SK-N-SH (cell line): ENCODE results near the gene TOP3A. TPM values are rescaled to one million over a fixed set of nuclear protein-coding genes. Genes with fewer than 3 reads are reported as not detected.

Experiments used
- CTCF ChIA-PET: fragments of 300-600, 350-600 bp; formaldehyde crosslinking; extraction: SDS; loops from one replicate; lab custom pipeline; 2021; lab: Yijun Ruan, JAX
- POLR2A ChIA-PET: fragments of 350-600 bp; sonication (Branson Sonifier 250); formaldehyde crosslinking; extraction: SDS; loops from one replicate; lab custom pipeline; 2020; ENCODE audit warnings: antibody characterized with exemption, inconsistent platforms; lab: Yijun Ruan, JAX
- DNase-seq: peaks from one replicate; pipeline ENCODE4 v3.0.0; 2012
- H2AFZ ChIP-seq: fragments of 200-600 bp; sonication (generic); 2 replicates; pipeline ENCODE4 v1.8.1; 2016; ENCODE audit warnings: antibody characterized with exemption, mild to moderate bottlenecking, low read depth
- H3F3A ChIP-seq: fragments of 200-600 bp; sonication (generic); replicated peaks from 2 replicates; pipeline ENCODE3; 2016; ENCODE audit warnings: antibody characterized with exemption, mild to moderate bottlenecking; ENCODE audit not compliant: insufficient read depth
- H3K27ac ChIP-seq, 2 experiments: fragments of 200-500 bp in 1 of 2; fragments of 200-600 bp in 1 of 2; sonication (Bioruptor generic) in 1 of 2; sonication (generic), shearing (Covaris generic) in 1 of 2; 2 replicates each; pipeline versions ENCODE4 v1.5.1 to v1.6.1; 2014 to 2016; ENCODE audit warnings: low read depth in 2 of 2, inconsistent platforms in 1 of 2, low read length in 1 of 2, mild to moderate bottlenecking in 1 of 2, mixed read lengths in 1 of 2
- H3K27me3 ChIP-seq: fragments of 200-600 bp; sonication (generic), shearing (Covaris generic); 2 replicates; pipeline ENCODE4 v1.6.1; 2016; ENCODE audit warnings: mixed run types; ENCODE audit not compliant: insufficient read depth
- H3K36me3 ChIP-seq, 2 experiments: fragments of 200-500 bp in 1 of 2; fragments of 200-600 bp in 1 of 2; sonication (Bioruptor generic) in 1 of 2; sonication (generic) in 1 of 2; replicated peaks in 1 of 2; 2 replicates each; pipeline versions ENCODE3 to v1.5.1; 2014 to 2016; ENCODE audit warnings: low read length in 1 of 2, mild to moderate bottlenecking in 1 of 2; ENCODE audit not compliant: insufficient read depth in 2 of 2, control insufficient read depth in 1 of 2
- H3K4me1 ChIP-seq, 2 experiments: fragments of 200-500 bp in 1 of 2; fragments of 200-600 bp in 1 of 2; sonication (Bioruptor generic) in 1 of 2; sonication (generic), shearing (Covaris generic) in 1 of 2; 2 replicates each; pipeline versions ENCODE4 v1.5.1 to v1.6.1; 2014 to 2016; ENCODE audit warnings: low read depth in 1 of 2, low read length in 1 of 2, mixed run types in 1 of 2; ENCODE audit not compliant: insufficient read depth in 2 of 2, control insufficient read depth in 1 of 2
- H3K4me2 ChIP-seq: fragments of 200-600 bp; sonication (generic), shearing (Covaris generic); 2 replicates; pipeline ENCODE4 v1.6.1; 2017; ENCODE audit warnings: mixed run types
- H3K4me3 ChIP-seq, 2 experiments: fragments of 200-500 bp in 1 of 2; fragments of 200-600 bp in 1 of 2; sonication (Bioruptor generic) in 1 of 2; sonication (generic), shearing (Covaris generic) in 1 of 2; 2 replicates each; pipeline versions ENCODE4 v1.5.1 to v1.8.1; 2014 to 2016; ENCODE audit warnings: low read depth in 2 of 2, inconsistent platforms in 1 of 2, low read length in 1 of 2, mild to moderate bottlenecking in 1 of 2, mixed read lengths in 1 of 2, moderate library complexity in 1 of 2
- H3K79me2 ChIP-seq: fragments of 200-600 bp; sonication (generic); 2 replicates; pipeline ENCODE4 v1.8.1; 2017; ENCODE audit warnings: mild to moderate bottlenecking; ENCODE audit not compliant: insufficient read depth
- H3K9ac ChIP-seq: fragments of 200-600 bp; sonication (generic); 2 replicates; pipeline ENCODE4 v1.6.1; 2017; ENCODE audit warnings: mixed run types
- H3K9me2 ChIP-seq: fragments of 200-600 bp; sonication (generic); 2 replicates; pipeline ENCODE4 v1.6.1; 2017; ENCODE audit warnings: mixed run types
- H3K9me3 ChIP-seq: fragments of 200-600 bp; sonication (generic); 2 replicates; pipeline ENCODE4 v1.6.1; 2017; ENCODE audit warnings: mixed run types, mild to moderate bottlenecking, moderate library complexity
- H4K20me1 ChIP-seq: fragments of 200-600 bp; sonication (generic); 2 replicates; pipeline ENCODE4 v1.6.1; 2017; ENCODE audit warnings: mild to moderate bottlenecking, mixed run types; ENCODE audit not compliant: insufficient read depth
- CHD2 ChIP-seq: fragments of 150-350 bp; IDR thresholded peaks from 2 replicates; pipeline ENCODE4 v1.6.1; 2018; ENCODE audit warnings: low read length; ENCODE audit not compliant: partially characterized antibody
- FOSL2 ChIP-seq: IDR thresholded peaks from 2 replicates; pipeline ENCODE4 v1.4.0; 2012; ENCODE audit warnings: low read depth, mild to moderate bottlenecking, moderate library complexity, borderline replicate concordance
- FOXJ3 ChIP-seq: sonication (generic); formaldehyde crosslinking; IDR thresholded peaks from 2 replicates; pipeline ENCODE4 v1.5.1; 2020; ENCODE audit warnings: mild to moderate bottlenecking, missing genetic modification reagents
- FOXM1 ChIP-seq: IDR thresholded peaks from 2 replicates; pipeline ENCODE4 v1.4.0; 2012; ENCODE audit warnings: low read depth, mild to moderate bottlenecking
- MEF2A ChIP-seq: IDR thresholded peaks from 2 replicates; pipeline ENCODE4 v1.4.0; 2012; ENCODE audit warnings: low read depth, borderline replicate concordance
- NRF1 ChIP-seq: IDR thresholded peaks from 2 replicates; pipeline ENCODE4 v1.6.1; 2012; ENCODE audit warnings: low read depth, mild to moderate bottlenecking, low read length
- TAF1 ChIP-seq: IDR thresholded peaks from 2 replicates; pipeline ENCODE4 v1.6.1; 2012; ENCODE audit warnings: low read depth, mild to moderate bottlenecking, low read length, moderate library complexity, borderline replicate concordance
- TEAD4 ChIP-seq: IDR thresholded peaks from 2 replicates; pipeline ENCODE4 v1.4.0; 2012; ENCODE audit warnings: mild to moderate bottlenecking, borderline replicate concordance; ENCODE audit not compliant: insufficient read depth
- YY1 ChIP-seq: IDR thresholded peaks from 2 replicates; pipeline ENCODE4 v1.4.0; 2012; ENCODE audit warnings: low read depth, mild to moderate bottlenecking
- WGBS: methylation state at CpG from one replicate; pipeline ENCODE4 v1.1.6; 2017; ENCODE audit warnings: low lambda C conversion rate; 5-methylcytosine and 5-hydroxymethylcytosine counted together
- polyA plus RNA-seq, 3 experiments: library from polyadenylated mRNA; depleted of rRNA; stranded (reverse); fragments of >200 nt; gene quantifications; 2 replicates each; pipeline ENCODE4 v1.2.3, GENCODE V29; 2012
- TF ChIP-seq, protein P1 (sequence below): IDR thresholded peaks from 2 replicates; pipeline ENCODE4 v1.4.0; 2012; ENCODE audit warnings: low read depth
- TF ChIP-seq, protein P2 (sequence below): fragments of 200-600 bp; sonication (generic); IDR thresholded peaks from 2 replicates; pipeline ENCODE4 v1.6.1; 2017; ENCODE audit warnings: antibody characterized with exemption, mild to moderate bottlenecking, moderate library complexity
- TF ChIP-seq, protein P3 (sequence below): fragments of 150-350 bp; IDR thresholded peaks from 2 replicates; pipeline ENCODE4 v1.6.1; 2016; ENCODE audit warnings: mild to moderate bottlenecking, low read depth, low read length

TOP3A gene
- polyA plus RNA-seq, 1 of the 3 experiments (the other 2 are of a cell fraction): 14.7 TPM

DNA sequence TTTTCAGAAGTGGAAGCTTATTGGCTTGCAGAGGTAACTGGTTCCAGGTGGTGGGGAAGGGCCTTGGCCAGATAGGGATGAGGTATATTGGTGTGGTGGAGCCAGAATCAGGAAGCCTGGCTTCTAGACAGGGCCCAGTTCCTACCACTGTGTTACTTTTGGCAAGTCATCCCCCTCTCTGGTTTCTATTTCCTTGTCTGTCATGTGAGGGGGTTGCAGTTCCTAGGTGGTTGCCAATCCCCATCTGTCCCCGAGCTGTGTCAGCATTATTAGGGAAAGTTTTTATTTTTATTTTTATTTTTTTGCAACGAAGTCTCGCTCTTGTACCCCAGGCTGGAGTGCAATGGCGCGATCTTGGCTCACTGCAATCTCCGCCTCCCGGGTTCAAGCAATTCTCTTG lies 3.3 kb upstream of the TOP3A start:
- ChIA-PET CTCF (no interaction called here), POLR2A (no interaction called here)
- no peak overlapping the region for H3K9ac ChIP-seq
- H3K4me1 ChIP-seq: peaks cover 20 to 43% of the 10 kb centered on the region in 2 experiments; a peak in 2 of 4 replicates
- DNase-seq: no peak
- H3K9me2 ChIP-seq: no peaks in the 10 kb centered on the region
- TF ChIP-seq MEF2A: no peak
- no peak for TF ChIP-seq YY1
- no peak for TF ChIP-seq FOXJ3 (CRISPR knock-in tag)
- no peak for TF ChIP-seq NRF1
- TF ChIP-seq TAF1: no peak
- TF ChIP-seq FOSL2: no peak
- TF ChIP-seq, protein P1, sequence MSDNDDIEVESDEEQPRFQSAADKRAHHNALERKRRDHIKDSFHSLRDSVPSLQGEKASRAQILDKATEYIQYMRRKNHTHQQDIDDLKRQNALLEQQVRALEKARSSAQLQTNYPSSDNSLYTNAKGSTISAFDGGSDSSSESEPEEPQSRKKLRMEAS: no peak
- TF ChIP-seq, protein P2, sequence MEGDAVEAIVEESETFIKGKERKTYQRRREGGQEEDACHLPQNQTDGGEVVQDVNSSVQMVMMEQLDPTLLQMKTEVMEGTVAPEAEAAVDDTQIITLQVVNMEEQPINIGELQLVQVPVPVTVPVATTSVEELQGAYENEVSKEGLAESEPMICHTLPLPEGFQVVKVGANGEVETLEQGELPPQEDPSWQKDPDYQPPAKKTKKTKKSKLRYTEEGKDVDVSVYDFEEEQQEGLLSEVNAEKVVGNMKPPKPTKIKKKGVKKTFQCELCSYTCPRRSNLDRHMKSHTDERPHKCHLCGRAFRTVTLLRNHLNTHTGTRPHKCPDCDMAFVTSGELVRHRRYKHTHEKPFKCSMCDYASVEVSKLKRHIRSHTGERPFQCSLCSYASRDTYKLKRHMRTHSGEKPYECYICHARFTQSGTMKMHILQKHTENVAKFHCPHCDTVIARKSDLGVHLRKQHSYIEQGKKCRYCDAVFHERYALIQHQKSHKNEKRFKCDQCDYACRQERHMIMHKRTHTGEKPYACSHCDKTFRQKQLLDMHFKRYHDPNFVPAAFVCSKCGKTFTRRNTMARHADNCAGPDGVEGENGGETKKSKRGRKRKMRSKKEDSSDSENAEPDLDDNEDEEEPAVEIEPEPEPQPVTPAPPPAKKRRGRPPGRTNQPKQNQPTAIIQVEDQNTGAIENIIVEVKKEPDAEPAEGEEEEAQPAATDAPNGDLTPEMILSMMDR: no peak
- 89% methylated on average over 7 of the region's 7 CpGs for WGBS
- peak overlapping the region; percentile 63 for H3K4me2 ChIP-seq
- no peak overlapping the region for H3K4me3 ChIP-seq
- H3K9me3 ChIP-seq: no peaks in the 10 kb centered on the region
- H2AFZ ChIP-seq: no peak overlapping the region
- no peak overlapping the region for H3K27ac ChIP-seq
- H3F3A ChIP-seq: no peaks in the 10 kb centered on the region
- H3K27me3 ChIP-seq: no peaks in the 10 kb centered on the region
- H3K36me3 ChIP-seq: peaks cover 22 to 41% of the 10 kb centered on the region in 2 experiments
- peaks cover 37% of the 10 kb centered on the region for H4K20me1 ChIP-seq
- H3K79me2 ChIP-seq: peaks cover 92% of the 10 kb centered on the region

DNA sequence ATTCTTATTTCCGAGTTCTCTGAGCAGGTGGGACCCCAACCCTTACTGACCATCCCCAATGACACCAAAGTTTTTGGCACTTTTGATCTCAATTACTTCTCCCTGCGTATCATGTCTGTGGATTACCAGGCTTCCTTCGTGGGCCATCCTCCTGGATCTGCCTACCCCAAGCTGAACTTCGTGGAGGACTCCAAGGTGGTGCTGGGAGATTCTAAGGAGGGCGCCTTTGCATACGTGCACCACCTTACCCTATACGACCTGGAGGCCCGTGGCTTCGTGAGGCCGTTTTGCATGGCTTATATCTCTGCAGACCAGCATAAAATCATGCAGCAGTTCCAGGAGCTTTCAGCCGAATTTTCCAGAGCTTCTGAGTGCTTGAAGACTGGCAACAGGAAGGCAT lies 1.2 kb upstream of the TOP3A start:
- TF ChIP-seq CHD2 (no peak), FOXJ3 (CRISPR knock-in tag) (no peak), FOXM1 (no peak), YY1 (no peak), TEAD4 (no peak)
- TF ChIP-seq, protein P3, sequence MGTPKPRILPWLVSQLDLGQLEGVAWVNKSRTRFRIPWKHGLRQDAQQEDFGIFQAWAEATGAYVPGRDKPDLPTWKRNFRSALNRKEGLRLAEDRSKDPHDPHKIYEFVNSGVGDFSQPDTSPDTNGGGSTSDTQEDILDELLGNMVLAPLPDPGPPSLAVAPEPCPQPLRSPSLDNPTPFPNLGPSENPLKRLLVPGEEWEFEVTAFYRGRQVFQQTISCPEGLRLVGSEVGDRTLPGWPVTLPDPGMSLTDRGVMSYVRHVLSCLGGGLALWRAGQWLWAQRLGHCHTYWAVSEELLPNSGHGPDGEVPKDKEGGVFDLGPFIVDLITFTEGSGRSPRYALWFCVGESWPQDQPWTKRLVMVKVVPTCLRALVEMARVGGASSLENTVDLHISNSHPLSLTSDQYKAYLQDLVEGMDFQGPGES: no peak
- TF ChIP-seq, all 33 proteins: peak for 0
- H3K9me3 ChIP-seq: no peaks in the 10 kb centered on the region
- 69% methylated on average over 11 of the region's 11 CpGs for WGBS
- H3K79me2 ChIP-seq: peaks cover 95% of the 10 kb centered on the region
- H3K9ac ChIP-seq: peak overlapping the region; percentile 85
- ChIA-PET POLR2A (no interaction called here), CTCF (no interaction called here)
- no peak overlapping the region for H2AFZ ChIP-seq
- no peak for DNase-seq
- peak overlapping the region; percentile 86 for H3K4me2 ChIP-seq
- H3K27me3 ChIP-seq: no peaks in the 10 kb centered on the region
- H3K27ac ChIP-seq: peak overlapping the region in 1 of 2 experiments; percentile 69; a peak in 1 of 4 replicates
- H3F3A ChIP-seq: no peaks in the 10 kb centered on the region
- peaks cover 34 to 44% of the 10 kb centered on the region in 2 experiments for H3K36me3 ChIP-seq
- H3K4me1 ChIP-seq: peaks cover 22 to 52% of the 10 kb centered on the region in 2 experiments; a peak in 2 of 4 replicates
- H3K4me3 ChIP-seq: peak overlapping the region; percentile 84 to 94
- no peaks in the 10 kb centered on the region for H3K9me2 ChIP-seq
- H4K20me1 ChIP-seq: peaks cover 48% of the 10 kb centered on the region
